Keratinocyte (primary cell): Measurements from ENCODE around the gene MSANTD1. TPM values are rescaled to one million over a fixed set of nuclear protein-coding genes. Genes with fewer than 3 reads are reported as not detected.

Experiments
- DNase-seq: peaks from one replicate; pipeline ENCODE4 v3.0.0-alpha.2; 2011; ENCODE audit warnings: low read depth, missing footprints, low spot score
- FAIRE-seq: peaks from 2 replicates; lab custom pipeline; 2011; peaks lifted over from hg19 to GRCh38; lab: Jason Lieb, UNC
- H2AFZ ChIP-seq: 2 replicates; pipeline ENCODE4 v1.6.0; 2012; ENCODE audit warnings: low read length, control low read depth, inconsistent platforms; ENCODE audit not compliant: control insufficient read depth
- H3K27ac ChIP-seq: 2 replicates; pipeline ENCODE4 v1.5.1; 2011; ENCODE audit warnings: low read length; ENCODE audit not compliant: control insufficient read depth, insufficient read depth
- H3K27me3 ChIP-seq: 3 replicates; pipeline ENCODE4 v1.6.0; 2011; ENCODE audit warnings: low read length; ENCODE audit not compliant: control insufficient read depth, insufficient read depth; ENCODE audit errors: extremely low read depth
- H3K36me3 ChIP-seq, 2 experiments: 2 replicates in 1 of 2; 3 replicates in 1 of 2; pipeline ENCODE4 v1.5.1; 2011; ENCODE audit warnings: low read length in 2 of 2, mild to moderate bottlenecking in 1 of 2; ENCODE audit not compliant: control insufficient read depth in 2 of 2, insufficient read depth in 2 of 2; ENCODE audit errors: extremely low read depth in 1 of 2
- H3K4me1 ChIP-seq: 3 replicates; pipeline ENCODE4 v1.5.1; 2011; ENCODE audit warnings: low read length; ENCODE audit not compliant: control insufficient read depth, insufficient read depth; ENCODE audit errors: extremely low read depth
- H3K4me2 ChIP-seq: 3 replicates; pipeline ENCODE4 v1.6.0; 2011; ENCODE audit warnings: low read depth, low read length; ENCODE audit not compliant: control insufficient read depth, insufficient read depth; ENCODE audit errors: extremely low read depth
- H3K4me3 ChIP-seq, 3 experiments: fragments of 200-600 bp in 1 of 3; sonication (generic) in 1 of 3; 2 replicates in 2 of 3; 3 replicates in 1 of 3; pipeline ENCODE4 v1.5.1; 2011 to 2016; ENCODE audit warnings: low read length in 3 of 3, mild to moderate bottlenecking in 3 of 3, control low read depth in 2 of 3, inconsistent platforms in 1 of 3, low read depth in 1 of 3, mixed read lengths in 1 of 3, mixed run types in 1 of 3, moderate library complexity in 1 of 3; ENCODE audit not compliant: control insufficient read depth in 2 of 3, insufficient read depth in 2 of 3; ENCODE audit errors: extremely low read depth in 1 of 3
- H3K79me2 ChIP-seq: 2 replicates; pipeline ENCODE4 v1.6.0; 2012; ENCODE audit warnings: low read length; ENCODE audit not compliant: control insufficient read depth, insufficient read depth
- H3K9ac ChIP-seq: 3 replicates; pipeline ENCODE4 v1.6.0; 2011; ENCODE audit warnings: low read length; ENCODE audit not compliant: control insufficient read depth, insufficient read depth; ENCODE audit errors: extremely low read depth
- H3K9me1 ChIP-seq: 3 replicates; pipeline ENCODE4 v1.6.0; 2011; ENCODE audit warnings: low read length; ENCODE audit not compliant: control insufficient read depth, insufficient read depth; ENCODE audit errors: extremely low read depth
- H3K9me3 ChIP-seq: 2 replicates; pipeline ENCODE4 v1.5.1; 2012; ENCODE audit warnings: low read depth, low read length; ENCODE audit not compliant: control insufficient read depth
- H4K20me1 ChIP-seq: 3 replicates; pipeline ENCODE4 v1.6.0; 2011; ENCODE audit warnings: low read length; ENCODE audit not compliant: control insufficient read depth, insufficient read depth; ENCODE audit errors: extremely low read depth
- CTCF ChIP-seq, 3 experiments: IDR thresholded peaks in 1 of 3; conservative IDR thresholded peaks in 1 of 3; optimal IDR thresholded peaks in 1 of 3; 2 replicates in 2 of 3; 3 replicates in 1 of 3; pipeline versions ENCODE3 to v1.5.1; 2011; ENCODE audit warnings: low read length in 3 of 3, mild to moderate bottlenecking in 3 of 3, moderate library complexity in 2 of 3, control low read depth in 1 of 3, inconsistent platforms in 1 of 3; ENCODE audit not compliant: insufficient read depth in 2 of 3; ENCODE audit errors: extremely low read depth in 1 of 3
- EZH2 ChIP-seq: IDR thresholded peaks from one replicate; pipeline ENCODE4 v1.6.1; 2012; ENCODE audit warnings: inconsistent platforms, mild to moderate bottlenecking, low read length, moderate library complexity
- dilution Hi-C: fragments of 300-500 bp; cut with MboI; formaldehyde crosslinking; loops from one replicate; pipeline ENCODE4 v1.7.0; 2020; ENCODE audit warnings: low sequenced_read_pairs; ENCODE audit not compliant: extremely low pct_ligation_motif_present
- polyA plus RNA-seq, 5 experiments: library from polyadenylated mRNA; depleted of rRNA in 3 of 5; stranded (reverse) in 3 of 5; stranded (forward) in 1 of 5; unstranded in 1 of 5; fragments of >200 nt; gene quantifications; 1 replicate in 1 of 5; 2 replicates in 3 of 5; 3 replicates in 1 of 5; pipeline versions ENCODE4 v1.2.1 to v1.2.3, GENCODE V29; 2011 to 2012; ENCODE audit warnings: missing spikeins in 2 of 5, low read depth in 1 of 5, low replicate concordance in 1 of 5

Gene MSANTD1
- polyA plus RNA-seq, 1 donor (not counting 4 experiments of a cell fraction or from before 2014, with no cell fraction given), result not detected

DNA sequence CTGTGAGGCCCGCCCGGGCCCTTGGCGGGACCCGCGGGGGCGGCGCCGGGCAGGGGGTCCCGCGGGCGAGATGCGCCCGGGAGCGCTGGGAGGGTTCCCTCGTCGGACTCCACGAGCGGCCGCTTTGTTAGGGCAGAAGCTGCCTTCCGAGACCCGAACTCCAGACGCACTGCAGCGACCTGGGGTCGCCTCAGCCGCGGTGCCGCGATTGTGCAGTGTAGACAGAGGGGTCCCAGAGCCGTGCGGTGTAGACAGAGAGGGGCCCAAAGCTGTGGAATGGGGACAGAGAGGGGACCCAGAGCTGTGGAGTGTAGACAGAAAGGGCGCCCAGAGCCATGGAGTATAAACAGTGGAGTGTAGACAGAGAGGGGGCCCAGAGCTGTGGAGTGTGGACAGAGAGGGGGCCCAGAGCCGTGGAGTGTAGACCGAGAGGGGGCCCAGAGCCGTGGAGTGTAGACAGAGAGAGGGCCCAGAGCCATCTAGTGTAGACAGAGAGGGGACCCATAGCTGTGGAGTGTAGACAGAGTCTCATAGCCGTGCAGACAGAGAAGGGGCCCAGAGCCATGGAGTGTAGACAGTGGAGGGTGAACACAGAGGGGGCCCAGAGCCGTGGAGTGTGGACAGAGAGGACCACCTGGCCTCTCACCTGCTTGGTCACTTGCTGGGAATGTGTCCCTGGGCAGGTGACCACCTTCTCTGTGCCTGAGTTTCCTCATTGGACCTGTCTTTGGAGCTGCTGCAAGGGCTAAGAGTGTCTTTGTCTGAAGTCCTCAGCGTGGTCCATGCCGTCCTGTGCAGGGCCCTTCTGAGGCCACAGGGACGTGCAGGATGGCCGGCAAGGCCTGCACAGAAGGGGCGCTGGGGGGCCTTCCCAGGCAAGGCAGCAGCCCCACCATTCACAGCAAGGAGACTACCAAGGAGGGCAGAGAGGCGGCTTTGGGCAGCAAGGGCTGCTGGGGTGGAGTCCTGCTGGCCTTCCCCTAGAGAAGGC is 44.7 kb downstream of the MSANTD1 start:
- dilution Hi-C loops, result no loop called here
- peak overlapping the region; percentile 79 for H3K4me2 ChIP-seq
- FAIRE-seq (no peak), DNase-seq (no peak)
- peaks cover 6% of the 10 kb centered on the region for H3K4me1 ChIP-seq
- H2AFZ ChIP-seq, result peak overlapping the region; percentile 52
- no peaks in the 10 kb centered on the region for H4K20me1 ChIP-seq
- no peak for TF ChIP-seq EZH2
- no peak for TF ChIP-seq CTCF (optimal IDR thresholded peaks at IDR 0.05 in 1 of 3, IDR thresholded peaks at IDR 0.05 in 1 of 3, conservative IDR thresholded peaks at IDR 0.05 in 1 of 3; ENCODE audit: extremely low read depth in 1 of 3, insufficient read depth in 2 of 3, low read length in 3 of 3)
- no peak overlapping the region for H3K27ac ChIP-seq
- no peaks in the 10 kb centered on the region for H3K9me1 ChIP-seq
- H3K36me3 ChIP-seq, result no peaks in the 10 kb centered on the region
- peak overlapping the region; percentile 34 to 59 (median 35) for H3K4me3 ChIP-seq
- H3K9me3 ChIP-seq, result no peaks in the 10 kb centered on the region
- peaks cover 19% of the 10 kb centered on the region for H3K27me3 ChIP-seq
- peak overlapping the region; percentile 58 for H3K9ac ChIP-seq
- no peaks in the 10 kb centered on the region for H3K79me2 ChIP-seq

DNA sequence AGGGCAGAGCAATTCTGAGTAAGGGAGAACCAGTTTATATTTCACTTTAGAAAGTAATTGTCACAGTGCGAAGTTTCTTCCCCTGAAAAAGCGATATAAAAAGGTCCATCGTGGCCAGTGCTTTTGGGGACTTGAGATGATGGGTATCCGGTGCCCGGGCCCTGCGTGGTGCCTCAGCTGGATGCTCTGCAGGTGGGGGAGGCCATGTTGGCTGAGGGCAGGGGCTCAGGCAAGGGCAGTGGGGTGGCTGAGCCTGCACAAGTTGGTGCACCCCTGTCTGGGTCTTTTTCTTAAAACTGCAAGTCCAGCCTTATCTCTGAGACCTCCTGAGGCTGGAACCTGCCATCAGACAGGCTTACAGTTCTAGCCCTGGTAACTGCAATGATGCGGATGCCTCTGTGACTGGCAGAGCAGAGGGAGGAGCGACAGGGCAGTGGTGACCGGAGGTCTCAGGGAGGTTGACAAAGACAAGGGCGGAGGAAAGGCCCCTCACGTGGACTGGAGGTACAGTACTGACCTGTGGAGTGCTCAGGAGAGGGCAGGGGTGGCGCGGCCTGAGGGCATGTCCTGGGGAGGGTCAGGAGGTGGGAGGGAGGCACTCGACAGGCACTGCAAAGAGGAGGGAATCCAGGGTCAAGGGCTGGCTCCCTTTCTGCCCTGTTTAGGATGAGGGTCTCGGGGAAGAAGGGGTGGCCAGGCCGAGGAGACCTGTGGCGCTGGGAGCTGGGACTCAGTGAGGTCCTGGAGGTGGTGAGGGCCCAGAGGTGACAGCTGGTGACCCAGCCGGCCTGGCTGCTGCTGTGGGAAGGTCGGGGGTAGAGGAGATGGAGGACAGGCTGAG is 45.7 kb downstream of the MSANTD1 start:
- Histone ChIP-seq H3K4me1 (peaks cover 6% of the 10 kb centered on the region), H3K27me3 (peaks cover 19% of the 10 kb centered on the region), H3K36me3 (no peaks in the 10 kb centered on the region), H3K9ac (no peak overlapping the region), H3K9me1 (no peaks in the 10 kb centered on the region), H3K79me2 (no peaks in the 10 kb centered on the region), H4K20me1 (no peaks in the 10 kb centered on the region), H3K4me2 (no peak overlapping the region), H3K4me3 (no peak overlapping the region), H3K27ac (no peak overlapping the region), H2AFZ (no peak overlapping the region), H3K9me3 (no peaks in the 10 kb centered on the region)
- no peak for TF ChIP-seq CTCF (optimal IDR thresholded peaks at IDR 0.05 in 1 of 3, IDR thresholded peaks at IDR 0.05 in 1 of 3, conservative IDR thresholded peaks at IDR 0.05 in 1 of 3; ENCODE audit: extremely low read depth in 1 of 3, insufficient read depth in 2 of 3, low read length in 3 of 3)
- TF ChIP-seq EZH2, result no peak
- DNase-seq (no peak), FAIRE-seq (no peak)
- dilution Hi-C loops, result no loop called here
